K562 (cell line): ENCODE results near the gene PHLDB1. TPM values are rescaled to one million over a fixed set of nuclear protein-coding genes. Genes with fewer than 3 reads are reported as not detected.

Source experiments
- BRD9 ChIP-seq: fragments of 450-650 bp; IDR thresholded peaks from 2 replicates; pipeline ENCODE4 v1.6.1; 2018; ENCODE audit warnings: low read depth; ENCODE audit not compliant: partially characterized antibody
- E2F6 ChIP-seq, 2 experiments: IDR thresholded peaks; 2 replicates each; pipeline ENCODE4 v1.6.1; 2011; ENCODE audit warnings: borderline replicate concordance in 1 of 2, control low read depth in 1 of 2, low read depth in 1 of 2, low read length in 1 of 2, mild to moderate bottlenecking in 1 of 2, mixed read lengths in 1 of 2, moderate library complexity in 1 of 2; ENCODE audit not compliant: insufficient read depth in 1 of 2, insufficient read length in 1 of 2, poor library complexity in 1 of 2, severe bottlenecking in 1 of 2; ENCODE audit errors: extremely low read depth in 1 of 2
- EGR1 ChIP-seq: fragments of 450-650 bp; conservative IDR thresholded peaks from 2 replicates; pipeline ENCODE4 v1.6.1; 2017; ENCODE audit warnings: mild to moderate bottlenecking
- ESRRA ChIP-seq: fragments of 450-650 bp; IDR thresholded peaks from 2 replicates; pipeline ENCODE4 v1.6.1; 2014; ENCODE audit warnings: low read depth, mild to moderate bottlenecking, moderate library complexity, borderline replicate concordance
- GABPB1 ChIP-seq: sonication (generic); formaldehyde crosslinking; IDR thresholded peaks from 2 replicates; pipeline ENCODE4 v1.8.0; 2022; ENCODE audit warnings: mild to moderate bottlenecking, missing genetic modification reagents
- HDAC1 ChIP-seq, 2 experiments: fragments of 450-650 bp; IDR thresholded peaks; 2 replicates each; pipeline ENCODE4 v1.6.1; 2016 to 2017; ENCODE audit warnings: inconsistent platforms in 1 of 2, mild to moderate bottlenecking in 1 of 2, moderate library complexity in 1 of 2
- HDGF ChIP-seq: fragments of 450-650 bp; IDR thresholded peaks from 2 replicates; pipeline ENCODE4 v1.6.1; 2016
- HINFP ChIP-seq: fragments of 450-650 bp; conservative IDR thresholded peaks from 2 replicates; pipeline ENCODE4 v1.6.1; 2016; ENCODE audit warnings: missing genetic modification characterization, low read depth, mild to moderate bottlenecking, control low read depth, missing compliant biosample characterization
- HNRNPK ChIP-seq: fragments of 200-400 bp; formaldehyde crosslinking; IDR thresholded peaks from one replicate; pipeline ENCODE4 v1.6.1; 2018; ENCODE audit warnings: mild to moderate bottlenecking, low read depth, low read length; ENCODE audit not compliant: poor library complexity, severe bottlenecking
- NFIC ChIP-seq: fragments of 450-650 bp; IDR thresholded peaks from 2 replicates; pipeline ENCODE4 v1.6.1; 2017; ENCODE audit warnings: mild to moderate bottlenecking, inconsistent platforms
- SUPT5H ChIP-seq: fragments of 450-650 bp; IDR thresholded peaks from 2 replicates; pipeline ENCODE4 v1.6.1; 2016
- TAF15 ChIP-seq: fragments of 200-400 bp; formaldehyde crosslinking; IDR thresholded peaks from 2 replicates; pipeline ENCODE4 v1.6.1; 2017; ENCODE audit warnings: mild to moderate bottlenecking, low read depth, low read length, moderate library complexity
- TAF7 ChIP-seq: fragments of 450-650 bp; IDR thresholded peaks from 2 replicates; pipeline ENCODE4 v1.6.1; 2016; ENCODE audit warnings: missing genetic modification characterization, missing compliant biosample characterization
- ZNF12 ChIP-seq: sonication (generic); formaldehyde crosslinking; IDR thresholded peaks from 2 replicates; pipeline ENCODE4 v1.4.0; 2020; ENCODE audit warnings: mild to moderate bottlenecking, missing genetic modification reagents
- ZNF318 ChIP-seq, 2 experiments: fragments of 450-650 bp; IDR thresholded peaks; 2 replicates each; pipeline ENCODE4 v1.6.1; 2016; ENCODE audit warnings: mild to moderate bottlenecking in 2 of 2, borderline replicate concordance in 1 of 2, low read depth in 1 of 2, moderate library complexity in 1 of 2
- ZNF436 ChIP-seq: fragments of 250-450, 450-650 bp; sonication (Bioruptor Pico); formaldehyde crosslinking; IDR thresholded peaks from 2 replicates; pipeline ENCODE4 v1.7.0; 2020; ENCODE audit warnings: mild to moderate bottlenecking
- ZNF589 ChIP-seq: fragments of 200-800 bp; sonication (Bioruptor generic); IDR thresholded peaks from 2 replicates; pipeline ENCODE4 v1.6.1; 2016; ENCODE audit warnings: low read depth, missing genetic modification characterization, missing compliant biosample characterization
- polyA plus RNA-seq, 8 experiments: library from polyadenylated mRNA; depleted of rRNA in 4 of 8; stranded (reverse) in 5 of 8; unstranded in 3 of 8; fragments of >200 nt; fragmentation: Nextera tagmentation in 2 of 8; fragmentation: Illumina TruSeq in 1 of 8; extraction: Ambion mirVana in 2 of 8; extraction: Trizol in 1 of 8; gene quantifications; 2 replicates each; pipeline versions ENCODE4 v1.2.1 to v1.2.3, GENCODE V29; 2011 to 2014; ENCODE audit warnings: inconsistent platforms in 1 of 8, missing spikeins in 1 of 8
- total RNA-seq, 7 experiments: library from RNA; depleted of rRNA in 6 of 7; stranded (reverse); fragments of >200 nt in 6 of 7; fragmentation: Illumina TruSeq in 2 of 7; extraction: Trizol in 2 of 7; gene quantifications; 2 replicates each; pipeline versions ENCODE4 v1.2.1 to v1.2.3, GENCODE V29; 2011 to 2021; ENCODE audit warnings: low replicate concordance in 1 of 7

The PHLDB1 gene
- total and polyA plus RNA-seq, 9 of the 15 experiments (the other 6 are each of a cell fraction or from before 2014, with no cell fraction given): 2.0 to 28.7 (median 16.2) TPM

GRCh38 chr11:118621071-118621783 lies 13.8 kb downstream of the PHLDB1 start (continued):
- TF ChIP-seq ZNF12 (CRISPR knock-in tag): no peak
- peak; percentile 52 for TF ChIP-seq BRD9
- 0 out of 2 replicates have a peak, but pooled peaks have one; percentile 59 for TF ChIP-seq ESRRA
- peak; percentile 93 for TF ChIP-seq HDGF
- no peak for TF ChIP-seq TAF15
- no peak for TF ChIP-seq HINFP (tag)
- peak in 1 of 2 experiments; percentile 18 for TF ChIP-seq E2F6 (IDR thresholded peaks at IDR 0.05; ENCODE audit: borderline replicate concordance in 1 of 2, extremely low read depth in 1 of 2, insufficient read depth in 1 of 2, insufficient read length in 1 of 2, low read depth in 1 of 2, low read length in 1 of 2, poor library complexity in 1 of 2, severe bottlenecking in 1 of 2)
- TF ChIP-seq SUPT5H: peak; percentile 65; the same call in 1 of the 2 replicates
- TF ChIP-seq HNRNPK: peak; percentile 70
- TF ChIP-seq EGR1: peak; percentile 85
- TF ChIP-seq NFIC: peak; percentile 57
- TF ChIP-seq HDAC1 (IDR thresholded peaks at IDR 0.05): peak in 1 of 2 experiments; percentile 89; a peak in 2 of 4 replicates
- no peak for TF ChIP-seq ZNF436 (CRISPR knock-in tag)
- TF ChIP-seq TAF7 (tag): no peak
- TF ChIP-seq ZNF589 (CRISPR knock-in tag): peak; percentile 63; the same call in 1 of the 2 replicates
- 0 out of 4 replicates have a peak, but pooled peaks of 1 of the 2 experiments have one; percentile 37 for TF ChIP-seq ZNF318 (IDR thresholded peaks at IDR 0.05; ENCODE audit: borderline replicate concordance in 1 of 2, low read depth in 1 of 2)
- TF ChIP-seq GABPB1 (CRISPR knock-in tag): peak; percentile 70
